AG09319 (cell line): ENCODE results near the gene SLC25A22.

ENCODE experiments used
- DNase-seq: peaks from one replicate; pipeline ENCODE4 v3.0.0-alpha.2; 2010; ENCODE audit warnings: low read depth; ENCODE audit errors: extremely low read depth
- CTCF ChIP-seq: IDR thresholded peaks from 2 replicates; pipeline ENCODE4 v1.5.1; 2011; ENCODE audit warnings: low read depth, mild to moderate bottlenecking, inconsistent platforms, low read length, moderate library complexity

The SLC25A22 gene

GRCh38 chr11:829847-830294 lies 31.8 kb upstream of the SLC25A22 start:
- DNase-seq: no peak
- no peak for TF ChIP-seq CTCF

- DNase-seq: no peak
- no peak for TF ChIP-seq CTCF
Observed at GRCh38 chr11:829176-829846, 31.2 kb upstream of the SLC25A22 start.

- DNase-seq: no peak
- TF ChIP-seq CTCF: no peak
Observed at GRCh38 chr11:828506-829175, 30.6 kb upstream of the SLC25A22 start.

- TF ChIP-seq CTCF: no peak
- no peak for DNase-seq
Observed at GRCh38 chr11:827897-828192, 29.8 kb upstream of the SLC25A22 start, which contains the start of gene CRACR2B. CRACR2B (plus strand) TSS chr11:827919; CDS start chr11:828608, 689 bp downstream.

- no peak for TF ChIP-seq CTCF
- no peak for DNase-seq
Observed at GRCh38 chr11:827146-827896, 29.2 kb upstream of the SLC25A22 start.

- TF ChIP-seq CTCF: no peak
- DNase-seq: no peak
Observed at GRCh38 chr11:826836-827145, 28.7 kb upstream of the SLC25A22 start.

GRCh38 chr11:826227-826621 lies 28.1 kb upstream of the SLC25A22 start:
- TF ChIP-seq CTCF: no peak
- no peak for DNase-seq
